GM18951 (cell line): Measurements from ENCODE around the gene ZNF699.
"Not testable (repeated sequence)": the region's sequence is repeated elsewhere in the genome, so short reads cannot be mapped to it uniquely, and the experiment has no call there.

ENCODE experiments used
- POLR2A ChIP-seq: IDR thresholded peaks from 4 replicates; pipeline ENCODE4 v1.6.1; 2011; ENCODE audit warnings: mild to moderate bottlenecking; ENCODE audit not compliant: insufficient read length, insufficient read depth; ENCODE audit errors: extremely low read depth
- in situ Hi-C: fragments of 300-500 bp; cut with MboI; formaldehyde crosslinking; loops from one replicate; pipeline ENCODE4 v1.12.0; 2022; ENCODE audit warnings: low sequenced_read_pairs, mixed read lengths, inconsistent platforms; ENCODE audit not compliant: unreplicated experiment

Gene ZNF699

DNA sequence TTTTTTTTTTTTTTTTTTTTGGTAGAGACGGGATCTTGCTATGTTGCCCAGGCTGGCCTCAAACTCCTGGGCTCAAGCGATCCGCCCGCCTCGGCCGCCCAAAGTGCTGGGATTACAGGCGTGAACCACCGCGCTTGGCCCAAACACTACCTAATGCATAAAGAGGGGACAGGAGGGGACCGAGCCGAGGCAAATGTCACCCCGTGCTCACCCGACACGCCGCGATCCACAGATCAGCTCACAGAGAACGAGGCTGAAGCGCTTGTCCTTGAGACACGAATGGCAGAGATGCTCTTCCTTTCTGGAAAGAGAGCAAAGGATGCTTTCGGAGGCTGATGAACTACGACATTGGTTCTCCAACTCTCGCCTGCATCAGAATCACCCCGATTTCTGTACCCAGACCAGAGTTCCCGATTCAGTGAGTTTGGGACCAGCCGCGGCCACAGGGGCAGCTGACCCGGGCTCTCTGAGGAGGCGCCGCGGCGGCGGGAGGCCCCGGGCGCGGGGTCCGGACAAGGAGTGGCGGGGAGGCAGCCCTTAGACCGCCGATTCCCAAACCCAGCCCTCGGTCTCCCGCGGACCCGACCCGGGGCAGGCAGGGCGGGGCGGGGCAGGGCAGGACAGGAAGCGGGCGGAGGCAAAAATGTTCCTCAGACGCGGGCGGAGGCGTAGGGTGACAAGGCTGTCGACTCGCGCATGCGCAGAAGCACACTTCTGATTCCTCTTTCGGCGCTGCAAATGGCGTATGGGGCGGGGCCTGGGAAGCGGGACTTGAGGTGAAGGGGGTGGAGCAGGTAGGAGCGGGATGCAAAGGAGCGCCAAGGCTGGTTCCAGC is at the start of gene ZNF699:
ZNF699 (minus strand) TSS at position 700 of the 835 bp plus-strand sequence. CDS start 4,719 bp downstream, outside the sequence.
- peak; percentile 77 for TF ChIP-seq POLR2A
- in situ Hi-C loops: no loop called here

DNA sequence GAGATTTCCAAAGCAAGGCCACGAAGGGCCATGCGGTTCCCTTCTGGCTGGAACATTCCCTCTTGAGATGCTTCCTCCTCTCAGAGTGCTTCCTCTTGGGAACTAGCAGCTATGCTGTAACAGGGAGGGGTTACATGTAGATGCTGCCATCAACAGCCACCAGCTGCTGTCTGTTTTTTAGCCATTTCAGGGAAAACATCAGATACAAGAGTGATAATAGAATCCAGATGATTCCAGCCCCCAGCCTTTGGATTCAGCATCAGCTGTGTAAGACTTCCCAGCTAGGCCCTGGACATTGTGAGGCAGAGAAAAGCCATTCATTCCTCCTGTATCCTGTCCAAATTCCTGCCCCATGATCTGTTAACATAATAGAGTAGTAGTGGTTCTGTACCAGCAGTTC is 45.0 kb upstream of the ZNF699 start:
- no peak for TF ChIP-seq POLR2A
- in situ Hi-C loops: no loop called here

DNA sequence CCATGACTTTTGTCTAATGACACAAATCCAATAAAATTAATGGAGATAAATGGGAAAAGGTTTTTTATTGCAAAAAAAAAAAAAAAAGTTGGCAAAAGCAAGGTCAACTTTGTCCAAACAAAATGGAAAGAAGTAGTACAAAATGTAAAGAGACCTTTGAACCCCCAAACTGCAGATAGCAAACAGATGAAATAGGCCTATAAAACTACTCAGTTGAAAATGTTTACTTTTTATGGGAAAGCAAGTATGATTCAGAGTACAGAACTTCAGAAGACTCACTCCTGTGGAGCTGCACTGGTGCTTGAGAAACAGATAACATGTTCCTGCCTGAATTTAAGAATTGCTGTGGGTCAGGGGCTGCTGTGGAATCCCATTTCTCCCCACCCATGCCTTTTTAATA is 43.4 kb upstream of the ZNF699 start:
- in situ Hi-C loops: no loop called here
- no peak for TF ChIP-seq POLR2A

DNA sequence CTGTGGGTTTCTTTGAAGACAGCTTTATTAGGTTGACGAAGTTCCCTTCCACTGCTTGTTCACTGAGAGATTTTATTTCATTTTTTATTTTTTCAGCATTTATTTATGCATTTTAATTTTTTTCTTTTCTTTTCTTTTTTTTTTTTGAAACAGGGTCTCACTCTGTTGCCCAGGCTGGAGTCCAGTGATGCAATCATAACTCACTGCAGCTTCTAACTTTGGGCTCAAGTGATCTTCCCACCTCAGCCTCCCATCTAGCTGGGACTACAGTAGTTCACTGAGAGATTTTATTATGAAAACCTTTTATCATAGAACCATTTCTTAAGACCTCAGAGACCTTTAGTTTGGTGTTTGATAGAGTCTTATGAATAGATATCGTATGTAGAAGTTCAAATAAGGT is 42.9 kb upstream of the ZNF699 start:
- no peak for TF ChIP-seq POLR2A
- in situ Hi-C loops: no loop called here

DNA sequence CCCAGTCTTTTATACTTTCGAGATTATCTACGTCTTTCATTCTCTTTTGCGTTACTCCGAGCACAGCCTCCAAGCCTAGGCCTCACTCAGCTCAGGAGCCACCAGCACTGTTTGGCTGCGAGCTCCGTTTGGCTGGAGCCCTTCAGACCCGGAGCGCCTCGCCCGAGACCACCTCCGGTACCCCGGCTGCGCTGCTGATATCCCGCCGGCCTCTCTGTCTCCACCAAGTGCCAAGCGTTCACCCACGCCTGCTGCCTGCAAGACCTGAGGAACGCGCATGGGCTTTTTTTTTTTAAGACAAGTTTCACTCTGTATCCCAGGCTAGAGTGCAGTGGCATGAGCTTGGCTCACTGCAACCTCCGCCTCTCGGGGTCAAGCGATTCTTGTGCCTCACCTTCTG is 39.0 kb upstream of the ZNF699 start:
- in situ Hi-C loops: no loop called here
- no peak for TF ChIP-seq POLR2A

DNA sequence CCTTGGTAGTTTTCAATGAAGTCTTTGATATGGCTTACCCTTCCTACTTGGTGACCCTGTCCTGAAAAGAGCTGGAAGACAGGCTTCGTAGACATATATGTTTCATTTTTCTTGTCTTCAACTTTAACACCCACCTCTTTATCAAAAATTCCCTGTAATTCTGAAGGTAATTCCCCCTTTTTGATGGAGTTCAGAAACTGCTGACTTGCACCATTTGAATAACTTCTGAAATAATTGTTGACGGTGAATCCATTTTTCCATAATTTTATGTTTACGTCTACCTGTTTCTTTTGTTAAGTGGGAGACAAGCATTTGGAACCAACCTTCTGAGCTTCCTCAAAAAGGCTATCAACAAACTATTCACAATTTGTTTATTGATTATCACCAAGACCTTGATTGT is 38.6 kb upstream of the ZNF699 start:
- TF ChIP-seq POLR2A: no peak
- in situ Hi-C loops: no loop called here

DNA sequence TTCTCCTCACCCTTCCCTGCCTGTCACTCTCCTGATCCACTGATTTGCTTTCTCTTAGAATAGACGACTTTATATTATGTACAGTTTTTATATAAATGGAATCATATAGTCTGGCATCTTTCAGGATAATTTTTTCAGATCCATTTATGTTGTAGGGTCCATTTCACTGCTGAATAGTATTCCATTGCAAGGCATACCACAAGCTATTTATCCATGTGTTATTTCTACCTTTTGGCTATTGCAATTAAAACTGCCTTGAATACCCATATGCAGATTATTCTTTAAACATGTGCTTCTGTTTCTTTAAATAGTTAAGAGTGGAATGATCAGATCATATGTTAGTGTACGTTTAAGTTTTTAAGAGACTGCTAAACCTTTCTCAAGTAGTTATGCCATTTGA is 35.4 kb upstream of the ZNF699 start:
- in situ Hi-C loops: no loop called here
- no peak for TF ChIP-seq POLR2A

DNA sequence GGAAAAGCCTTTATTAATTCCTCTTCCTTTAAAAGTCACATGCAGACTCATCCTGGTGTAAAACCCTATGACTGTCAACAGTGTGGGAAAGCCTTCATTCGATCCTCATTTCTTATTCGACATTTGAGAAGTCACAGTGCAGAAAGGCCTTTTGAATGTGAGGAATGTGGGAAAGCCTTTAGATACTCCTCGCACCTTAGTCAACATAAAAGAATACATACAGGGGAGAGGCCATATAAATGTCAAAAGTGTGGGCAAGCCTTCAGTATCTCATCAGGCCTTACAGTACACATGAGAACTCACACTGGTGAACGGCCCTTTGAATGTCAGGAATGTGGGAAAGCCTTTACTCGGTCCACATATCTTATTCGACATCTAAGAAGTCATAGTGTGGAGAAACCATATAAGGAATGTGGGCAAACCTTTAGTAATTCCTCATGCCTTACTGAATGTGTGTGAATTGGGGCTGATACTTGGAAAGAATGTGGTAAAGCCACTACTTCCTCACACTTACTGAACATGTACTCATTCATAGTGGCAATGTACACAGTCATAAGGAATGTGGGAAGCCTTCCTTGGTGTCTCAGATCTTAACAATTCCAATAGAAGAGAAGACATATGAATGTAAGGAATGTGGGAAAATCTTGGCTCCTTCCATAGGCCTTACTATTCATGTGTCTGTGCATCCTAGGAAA is 33.1 kb upstream of the ZNF699 start:
- no peak for TF ChIP-seq POLR2A
- in situ Hi-C loops: no loop called here

DNA sequence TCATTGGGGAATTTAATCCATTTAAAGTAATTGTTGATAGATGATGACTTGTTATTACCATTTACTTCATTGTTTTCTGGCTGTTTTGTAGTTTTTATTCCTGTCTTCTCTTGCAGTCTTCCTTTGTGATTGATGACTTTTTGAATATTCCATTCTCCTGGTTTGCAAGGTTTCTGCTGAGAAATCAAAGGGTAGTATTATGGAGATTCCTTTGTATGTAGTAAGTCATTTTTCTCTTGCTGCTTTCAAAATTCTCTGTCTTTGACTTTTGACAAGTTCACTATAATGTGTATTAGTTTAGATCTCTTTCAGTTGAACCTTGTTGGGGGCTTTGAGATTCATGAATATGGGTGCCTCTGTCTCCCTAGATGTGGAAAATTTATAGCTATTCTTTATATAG is 20.4 kb upstream of the ZNF699 start:
- in situ Hi-C loops: no loop called here

DNA sequence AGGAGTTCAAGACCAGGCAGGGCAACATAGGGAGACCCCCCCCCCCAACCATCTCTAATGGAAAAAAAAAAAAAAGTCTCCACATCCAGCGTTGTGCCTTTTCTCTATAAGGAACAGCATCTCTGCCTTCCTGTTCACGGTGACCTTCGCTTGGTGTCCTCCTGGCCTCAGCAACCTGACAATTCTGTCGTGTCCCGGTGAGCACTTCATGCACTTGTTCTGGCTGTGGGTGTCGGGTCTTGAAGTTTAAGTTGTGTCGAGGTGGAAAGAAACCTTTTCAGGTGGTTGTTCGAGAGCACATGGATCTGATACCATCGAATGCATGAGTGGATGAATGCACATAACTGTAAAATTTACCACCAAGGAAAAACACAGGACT is 14.9 kb upstream of the ZNF699 start:
- TF ChIP-seq POLR2A: no peak
- in situ Hi-C loops: no loop called here

More for the DNA sequence above, 20.4 kb upstream of the ZNF699 start:
- no peak for TF ChIP-seq POLR2A

DNA sequence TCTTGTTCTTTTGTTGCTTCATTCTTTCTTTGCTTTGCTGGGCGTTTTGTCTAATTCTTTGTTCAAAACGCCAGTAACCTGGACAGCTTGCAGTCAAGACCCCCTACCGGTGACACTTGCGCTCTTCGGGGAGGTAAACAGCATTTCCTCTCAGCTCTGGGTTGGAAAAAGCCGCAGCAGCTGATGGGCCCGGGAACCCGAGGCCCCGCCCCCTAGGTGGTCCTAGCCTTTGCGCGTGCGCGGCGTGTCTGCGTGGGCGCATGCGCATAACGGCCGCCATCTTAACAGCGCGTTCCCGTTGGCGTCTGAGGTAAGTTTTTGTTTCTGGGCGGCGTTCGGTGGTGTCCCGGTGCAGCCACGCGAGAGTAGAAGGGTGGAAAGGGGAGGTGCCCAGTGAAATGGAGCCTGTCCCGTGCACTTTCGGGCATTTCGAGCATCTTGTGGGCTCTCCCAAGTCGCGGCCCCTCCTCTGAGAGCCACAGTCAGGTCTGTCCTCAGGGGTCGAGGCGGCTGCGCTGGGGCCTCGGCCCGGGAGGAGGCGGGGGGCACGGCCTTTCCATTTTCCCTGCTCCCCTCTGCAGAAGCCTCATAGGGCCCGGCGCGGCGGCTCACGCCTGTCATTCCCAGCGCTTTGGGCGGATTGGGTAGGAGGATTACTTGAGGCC is 14.4 kb upstream of the ZNF699 start, which contains the start of gene ZNF559:
ZNF559 (plus strand) TSS at position 261 of the 665 bp plus-strand sequence. CDS start 14,371 bp downstream, outside the sequence.
- in situ Hi-C loops: no loop called here

DNA sequence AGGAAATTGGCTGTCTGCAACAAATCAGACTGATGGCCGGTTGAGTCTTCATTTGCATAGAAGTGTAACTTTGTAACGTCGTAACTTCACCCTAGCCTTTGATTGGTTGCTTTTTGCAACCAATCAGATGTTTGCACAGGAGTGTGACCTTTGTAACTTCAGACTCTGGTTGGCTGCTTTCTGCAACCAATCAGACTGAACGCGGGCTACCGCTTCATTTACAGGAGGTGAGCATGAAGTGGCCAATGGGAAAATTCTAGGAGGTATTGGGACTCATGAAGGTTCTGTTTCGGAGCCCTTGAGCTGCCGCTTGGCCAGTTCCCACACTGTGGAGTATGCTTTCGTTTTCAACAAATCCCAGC is 13.9 kb upstream of the ZNF699 start:
- no peak for TF ChIP-seq POLR2A
- in situ Hi-C loops: no loop called here

More for the DNA sequence above, 14.4 kb upstream of the ZNF699 start, which contains the start of gene ZNF559:
- TF ChIP-seq POLR2A: peak; percentile 56

DNA sequence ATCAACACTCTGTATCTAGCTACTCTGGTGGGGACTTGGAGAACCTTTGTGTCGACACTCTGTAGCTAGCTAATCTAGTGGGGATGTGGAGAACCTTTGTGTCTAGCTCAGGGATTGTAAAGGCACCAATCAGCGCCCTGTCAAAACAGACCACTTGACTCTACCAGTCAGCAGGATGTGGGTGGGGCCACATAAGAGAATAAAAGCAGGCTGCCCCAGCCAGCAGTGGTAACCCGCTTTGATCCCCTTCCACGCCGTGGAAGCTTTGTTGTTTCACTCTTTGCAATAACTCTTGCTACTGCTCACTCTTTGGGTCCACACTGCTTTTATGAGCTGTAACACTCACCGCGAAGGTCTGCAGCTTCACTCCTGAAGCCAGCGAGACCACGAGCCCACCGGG is 12.6 kb upstream of the ZNF699 start:
- in situ Hi-C loops: not testable (repeated sequence)

DNA sequence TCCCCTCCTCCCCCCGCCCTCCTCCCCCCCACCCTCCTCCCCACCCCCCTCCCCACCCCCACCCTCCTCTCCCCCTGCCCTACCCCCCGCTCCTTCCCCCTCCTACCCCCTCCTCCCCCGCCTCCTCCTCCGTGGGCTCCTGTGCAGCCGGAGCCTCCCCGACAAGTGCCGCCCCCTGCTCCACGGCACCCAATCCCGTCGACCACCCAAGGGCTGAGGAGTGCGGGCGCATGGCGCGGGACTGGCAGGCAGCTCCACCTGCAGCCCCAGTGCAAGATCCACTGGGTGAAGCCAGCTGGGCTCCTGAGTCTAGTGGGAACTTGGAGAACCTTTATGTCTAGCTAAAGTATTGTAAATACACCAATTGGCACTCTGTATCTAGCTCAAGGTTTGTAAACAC is 12.1 kb upstream of the ZNF699 start:
- in situ Hi-C loops: not testable (repeated sequence)
